B cell (primary cell): ENCODE measurements around the gene NDUFS6. TPM values are rescaled to one million over a fixed set of nuclear protein-coding genes. Genes with fewer than 3 reads are reported as not detected.
A peak's percentile ranks its signal among the peaks of the same experiment; 100 is the strongest.

Source experiments
- ATAC-seq: fragments of 200-7000 bp; cut with Tn5 transposase; one replicate; pipeline ENCODE4 v1.10.0; 2021; ENCODE audit warnings: low read depth, mild to moderate bottlenecking, moderate number of reproducible peaks, moderate library complexity
- CTCF ChIA-PET: fragments of 350-600 bp; sonication (Branson Sonifier 250); formaldehyde crosslinking; loops from one replicate; lab custom pipeline; 2021; ENCODE audit warnings: antibody characterized with exemption, inconsistent platforms; lab: Charles Lee
- POLR2A ChIA-PET: fragments of 350-600 bp; sonication (Branson Sonifier 250); formaldehyde crosslinking; loops from one replicate; lab custom pipeline; 2021; ENCODE audit warnings: antibody characterized with exemption; lab: Charles Lee
- DNase-seq: peaks from one replicate; pipeline ENCODE4 v3.0.0; 2013
- H2AFZ ChIP-seq: 2 replicates; pipeline ENCODE4 v1.6.1; 2012; ENCODE audit warnings: mild to moderate bottlenecking, low read depth, low read length; ENCODE audit not compliant: insufficient read depth, poor library complexity, severe bottlenecking
- H3K27ac ChIP-seq, 2 donors: 1 replicate in 1 of 2; 2 replicates in 1 of 2; pipeline ENCODE4 v1.5.1; 2012 to 2013; ENCODE audit warnings: low read length in 2 of 2, mild to moderate bottlenecking in 2 of 2, moderate library complexity in 1 of 2
- H3K27me3 ChIP-seq, 4 experiments: fragments of 200-600 bp in 1 of 4; sonication (generic) in 1 of 4; replicated peaks in 1 of 4; 1 replicate in 2 of 4; 2 replicates in 2 of 4; pipeline versions ENCODE4 v1.6.1 to v1.7.0; 2013 to 2016; ENCODE audit warnings: low read length in 3 of 4, mild to moderate bottlenecking in 2 of 4, mixed read lengths in 1 of 4, moderate library complexity in 1 of 4; ENCODE audit not compliant: insufficient read depth in 4 of 4, control insufficient read depth in 3 of 4; ENCODE audit errors: control extremely low read depth in 1 of 4
- H3K36me3 ChIP-seq, 2 experiments: replicated peaks in 1 of 2; 1 replicate in 1 of 2; 2 replicates in 1 of 2; pipeline versions ENCODE4 v1.6.1 to v1.7.1; 2013; ENCODE audit warnings: low read length in 1 of 2; ENCODE audit not compliant: insufficient read depth in 2 of 2, control insufficient read depth in 1 of 2; ENCODE audit errors: control extremely low read depth in 1 of 2, extremely low read depth in 1 of 2
- H3K4me1 ChIP-seq, 2 donors: fragments of 200-600 bp in 1 of 2; sonication (generic) in 1 of 2; 1 replicate in 1 of 2; 2 replicates in 1 of 2; pipeline versions ENCODE4 v1.5.1 to v1.6.1; 2013 to 2017; ENCODE audit warnings: low read length in 2 of 2; ENCODE audit not compliant: control insufficient read depth in 2 of 2, insufficient read depth in 2 of 2
- H3K4me2 ChIP-seq: replicated peaks from 2 replicates; pipeline ENCODE3; 2012; ENCODE audit warnings: mild to moderate bottlenecking, low read depth, low read length; ENCODE audit not compliant: poor library complexity, severe bottlenecking
- H3K4me3 ChIP-seq, 5 experiments: fragments of 200-600 bp in 1 of 5; sonication (generic) in 1 of 5; 1 replicate in 3 of 5; 2 replicates in 2 of 5; pipeline versions ENCODE4 v1.5.1 to v1.7.0; 2011 to 2016; ENCODE audit warnings: low read length in 4 of 5, mild to moderate bottlenecking in 4 of 5, low read depth in 2 of 5, control low read depth in 1 of 5, moderate library complexity in 1 of 5; ENCODE audit not compliant: insufficient read depth in 1 of 5; ENCODE audit errors: control extremely low read depth in 1 of 5, extremely low read depth in 1 of 5
- H3K79me2 ChIP-seq: fragments of 200-600 bp; sonication (generic); one replicate; pipeline ENCODE4 v1.6.0; 2016; ENCODE audit warnings: low read length; ENCODE audit not compliant: control insufficient read depth, insufficient read depth
- H3K9ac ChIP-seq: fragments of 200-600 bp; sonication (generic); 2 replicates; pipeline ENCODE4 v1.6.1; 2017; ENCODE audit warnings: mild to moderate bottlenecking, low read length, moderate library complexity
- H3K9me3 ChIP-seq, 3 donors: one replicate each; pipeline versions ENCODE4 v1.6.1 to v1.7.1; 2013; ENCODE audit warnings: low read length in 2 of 3; ENCODE audit not compliant: control insufficient read depth in 2 of 3, insufficient read depth in 1 of 3; ENCODE audit errors: control extremely low read depth in 1 of 3
- H4K20me1 ChIP-seq: 2 replicates; pipeline ENCODE4 v1.6.0; 2012; ENCODE audit warnings: mild to moderate bottlenecking, low read length; ENCODE audit not compliant: insufficient read depth, control insufficient read depth, poor library complexity, severe bottlenecking
- H3K27ac Mint-ChIP-seq: one replicate; pipeline ENCODE4 v1.8.0; 2021; ENCODE audit warnings: mixed read lengths
- H3K27me3 Mint-ChIP-seq: one replicate; pipeline ENCODE4 v1.8.0; 2021; ENCODE audit warnings: mixed read lengths
- H3K4me1 Mint-ChIP-seq: one replicate; pipeline ENCODE4 v1.8.0; 2021; ENCODE audit warnings: mixed read lengths
- H3K4me3 Mint-ChIP-seq: one replicate; pipeline ENCODE4 v1.8.0; 2021; ENCODE audit warnings: mixed read lengths
- H3K9me3 Mint-ChIP-seq: one replicate; pipeline ENCODE4 v1.8.0; 2022; ENCODE audit warnings: mixed read lengths; ENCODE audit not compliant: insufficient read depth
- CTCF ChIP-seq: fragments of 200-600 bp; IDR thresholded peaks from one replicate; pipeline ENCODE4 v1.8.0; 2022; ENCODE audit warnings: antibody characterized with exemption, mild to moderate bottlenecking
- EZH2 ChIP-seq: IDR thresholded peaks from 2 replicates; pipeline ENCODE4 v1.6.1; 2012; ENCODE audit warnings: borderline replicate concordance, low read depth, mild to moderate bottlenecking, moderate library complexity, low read length; ENCODE audit not compliant: insufficient read depth, poor library complexity, severe bottlenecking
- WGBS: methylation state at CpG from one replicate; pipeline ENCODE4 v1.1.5; 2013; ENCODE audit warnings: missing lambda C conversion rate; ENCODE audit not compliant: insufficient coverage; 5-methylcytosine and 5-hydroxymethylcytosine counted together
- intact Hi-C: fragments of 100-400 bp; cut with micrococcal nuclease; formaldehyde crosslinking; loops from one replicate; pipeline ENCODE4 v1.10.0; 2022
- polyA plus RNA-seq: library from polyadenylated mRNA; depleted of rRNA; stranded (reverse); fragments of >200 nt; gene quantifications from 2 replicates; pipeline ENCODE4 v1.2.3, GENCODE V29; 2012
- total RNA-seq, 2 donors: library from RNA; stranded (reverse); fragments of 120-200 nt in 1 of 2; gene quantifications; 1 replicate in 1 of 2; 2 replicates in 1 of 2; pipeline versions ENCODE4 v1.2.3 to v1.2.4, GENCODE V29; 2013 to 2022

NDUFS6 gene
- total and polyA plus RNA-seq, 2 donors (not counting 1 experiment from before 2014, with no cell fraction given): 16.9 to 18.0 TPM

GRCh38 chr5:1803192-1803591 is 2.0 kb downstream of the NDUFS6 start:
- Histone ChIP-seq H2AFZ (no peak overlapping the region), H4K20me1 (peaks cover 35% of the 10 kb centered on the region), H3K4me3 (no peak overlapping the region), H3K9ac (no peak overlapping the region), H3K4me2 (no peak overlapping the region), H3K4me1 (peaks cover 17 to 20% of the 10 kb centered on the region in 2 donors), H3K27ac (no peak overlapping the region), H3K9me3 (no peaks in the 10 kb centered on the region), H3K36me3 (peaks cover 1 to 54% of the 10 kb centered on the region in 2 experiments), H3K27me3 (no peaks in the 10 kb centered on the region), H3K79me2 (peaks cover 85% of the 10 kb centered on the region)
- H3K9me3 Mint-ChIP-seq: no peaks in the 10 kb centered on the region
- TF ChIP-seq EZH2 (no peak), CTCF (no peak)
- intact Hi-C loops: loop anchor here (5.0 kb wide), 2 partner anchors 416 to 911 kb away; partner anchors contain the start of genes BRD9 and TRIP13
- DNase-seq (no peak), ATAC-seq (no peak)
- H3K27ac Mint-ChIP-seq: no peak overlapping the region
- H3K27me3 Mint-ChIP-seq: no peaks in the 10 kb centered on the region
- POLR2A ChIA-PET: no interaction called here
- CTCF ChIA-PET: interaction anchor here (1.2 kb wide), 1 partner anchor 10 kb away, joined by 3 read pairs; no protein-coding TSS in a partner anchor
- 100% methylated on average over 1 of the region's 1 CpG for WGBS
- peak overlapping the region; percentile 30 for H3K4me3 Mint-ChIP-seq
- peaks cover 45% of the 10 kb centered on the region for H3K4me1 Mint-ChIP-seq

- Histone ChIP-seq H3K9me3 (no peaks in the 10 kb centered on the region), H2AFZ (no peak overlapping the region), H3K4me2 (no peak overlapping the region), H3K4me3 (no peak overlapping the region), H3K27ac (no peak overlapping the region), H4K20me1 (peaks cover 43% of the 10 kb centered on the region), H3K79me2 (peaks cover 87% of the 10 kb centered on the region), H3K9ac (no peak overlapping the region), H3K4me1 (peaks cover 11 to 14% of the 10 kb centered on the region in 2 donors), H3K27me3 (no peaks in the 10 kb centered on the region), H3K36me3 (peaks cover 1 to 59% of the 10 kb centered on the region in 2 experiments)
- Mint-ChIP-seq H3K4me1 (peaks cover 38% of the 10 kb centered on the region), H3K4me3 (no peak overlapping the region), H3K9me3 (no peaks in the 10 kb centered on the region), H3K27ac (no peak overlapping the region), H3K27me3 (no peaks in the 10 kb centered on the region)
- DNase-seq: no peak
- CTCF ChIA-PET: no interaction called here
- intact Hi-C loops: loop anchor here (5.0 kb wide), 2 partner anchors 417 to 912 kb away; partner anchors contain the start of genes BRD9 and TRIP13
- no peak for ATAC-seq
- POLR2A ChIA-PET: no interaction called here
- WGBS: 89% methylated on average over 10 of the region's 15 CpGs
- TF ChIP-seq EZH2 (no peak), CTCF (no peak)
These were observed 2.9 kb downstream of the NDUFS6 start for GRCh38 chr5:1804001-1804690.
